Body of pancreas (tissue), 4 donors: ENCODE data around the gene PNLDC1. TPM values are rescaled to one million over a fixed set of nuclear protein-coding genes. Genes with fewer than 3 reads are reported as not detected.

Experiments
- ATAC-seq: fragments of 150-250 bp; one replicate; pipeline ENCODE4 v1.9.1; 2016
- DNase-seq, 4 donors: peaks; one replicate each; pipeline ENCODE4 v3.0.0-alpha.2; 2019
- H3K27ac ChIP-seq, 4 donors: fragments of 200-600 bp; sonication (generic); 1 replicate in 3 of 4; 2 replicates in 1 of 4; pipeline versions ENCODE4 v1.5.1 to v1.6.1; 2016 to 2019; ENCODE audit warnings: mild to moderate bottlenecking in 1 of 4, mixed read lengths in 1 of 4, moderate library complexity in 1 of 4
- H3K27me3 ChIP-seq, 2 donors: fragments of 200-600 bp; sonication (generic); one replicate each; pipeline ENCODE4 v1.6.0; 2016; ENCODE audit warnings: mild to moderate bottlenecking in 1 of 2
- H3K36me3 ChIP-seq, 2 donors: fragments of 200-600 bp; sonication (generic); replicated peaks in 1 of 2; 2 replicates each; pipeline ENCODE4 v1.5.1; 2016; ENCODE audit warnings: low read depth in 2 of 2; ENCODE audit not compliant: insufficient read depth in 1 of 2
- H3K4me1 ChIP-seq: fragments of 200-600 bp; sonication (generic); one replicate; pipeline ENCODE4 v1.6.0; 2016
- H3K4me3 ChIP-seq, 2 donors: fragments of 200-600 bp; sonication (generic); 1 replicate in 1 of 2; 2 replicates in 1 of 2; pipeline ENCODE4 v1.5.1; 2016 to 2019
- H3K9me3 ChIP-seq, 3 donors: fragments of 200-600 bp; sonication (generic); 1 replicate in 2 of 3; 2 replicates in 1 of 3; pipeline ENCODE4 v1.5.1; 2016
- POLR2A ChIP-seq, 3 donors: fragments of 450-650 bp; IDR thresholded peaks; one replicate each; pipeline ENCODE4 v1.6.1; 2016; ENCODE audit warnings: antibody characterized with exemption in 3 of 3, mild to moderate bottlenecking in 2 of 3
- WGBS, 2 donors: methylation state at CpG; one replicate each; pipeline ENCODE4 v1.1.5; 2017; 5-methylcytosine and 5-hydroxymethylcytosine counted together
- intact Hi-C: fragments of 100-400 bp; cut with DNase I; formaldehyde crosslinking; loops from one replicate; pipeline ENCODE4 v1.15.1; 2023
- total RNA-seq, 2 donors: library from RNA; depleted of rRNA; stranded (reverse); fragments of >200 nt; gene quantifications; one replicate each; pipeline ENCODE4 v1.1.0, GENCODE V29; 2016
- TF ChIP-seq, protein P1 (sequence below), 7 experiments: fragments of 450-650 bp in 4 of 7; fragments of 200-600 bp in 3 of 7; sonication (generic) in 3 of 7; IDR thresholded peaks; one replicate each; pipeline ENCODE4 v1.5.1; 2016 to 2019; ENCODE audit warnings: antibody characterized with exemption in 7 of 7

PNLDC1 gene
- total RNA-seq, 2 donors from 2014 or later, result 0.52 TPM; not detected in 1

DNA sequence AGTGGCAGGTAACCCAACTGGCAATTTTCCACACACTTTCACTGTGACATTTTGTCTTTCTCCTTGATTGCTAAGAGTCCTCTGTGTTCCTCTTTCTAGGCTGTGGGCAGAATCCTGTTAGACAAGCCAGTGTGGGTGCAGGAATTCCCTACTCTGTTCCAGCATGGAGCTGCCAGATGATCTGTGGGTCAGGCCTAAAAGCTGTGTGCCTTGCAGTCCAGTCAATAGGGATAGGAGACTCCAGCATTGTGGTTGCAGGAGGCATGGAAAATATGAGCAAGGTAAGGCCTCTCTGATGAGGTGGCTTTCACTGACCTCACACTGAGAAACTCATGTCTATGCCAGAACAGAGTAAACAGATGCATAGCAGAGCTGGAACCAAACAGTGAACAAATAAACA lies 33.2 kb upstream of the PNLDC1 start:
- Histone ChIP-seq H3K27me3 (no peaks in the 10 kb centered on the region), H3K4me1 (peaks cover 9% of the 10 kb centered on the region), H3K4me3 (no peak overlapping the region), H3K36me3 (peaks cover 0 to 5% of the 10 kb centered on the region in 2 donors), H3K9me3 (no peaks in the 10 kb centered on the region), H3K27ac (no peak overlapping the region)
- no peak for TF ChIP-seq POLR2A (IDR thresholded peaks at IDR 0.05)
- TF ChIP-seq, protein P1, sequence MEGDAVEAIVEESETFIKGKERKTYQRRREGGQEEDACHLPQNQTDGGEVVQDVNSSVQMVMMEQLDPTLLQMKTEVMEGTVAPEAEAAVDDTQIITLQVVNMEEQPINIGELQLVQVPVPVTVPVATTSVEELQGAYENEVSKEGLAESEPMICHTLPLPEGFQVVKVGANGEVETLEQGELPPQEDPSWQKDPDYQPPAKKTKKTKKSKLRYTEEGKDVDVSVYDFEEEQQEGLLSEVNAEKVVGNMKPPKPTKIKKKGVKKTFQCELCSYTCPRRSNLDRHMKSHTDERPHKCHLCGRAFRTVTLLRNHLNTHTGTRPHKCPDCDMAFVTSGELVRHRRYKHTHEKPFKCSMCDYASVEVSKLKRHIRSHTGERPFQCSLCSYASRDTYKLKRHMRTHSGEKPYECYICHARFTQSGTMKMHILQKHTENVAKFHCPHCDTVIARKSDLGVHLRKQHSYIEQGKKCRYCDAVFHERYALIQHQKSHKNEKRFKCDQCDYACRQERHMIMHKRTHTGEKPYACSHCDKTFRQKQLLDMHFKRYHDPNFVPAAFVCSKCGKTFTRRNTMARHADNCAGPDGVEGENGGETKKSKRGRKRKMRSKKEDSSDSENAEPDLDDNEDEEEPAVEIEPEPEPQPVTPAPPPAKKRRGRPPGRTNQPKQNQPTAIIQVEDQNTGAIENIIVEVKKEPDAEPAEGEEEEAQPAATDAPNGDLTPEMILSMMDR (IDR thresholded peaks at IDR 0.05), result no peak
- DNase-seq, result no peak
- intact Hi-C loops, result no loop called here
- ATAC-seq, result no peak

DNA sequence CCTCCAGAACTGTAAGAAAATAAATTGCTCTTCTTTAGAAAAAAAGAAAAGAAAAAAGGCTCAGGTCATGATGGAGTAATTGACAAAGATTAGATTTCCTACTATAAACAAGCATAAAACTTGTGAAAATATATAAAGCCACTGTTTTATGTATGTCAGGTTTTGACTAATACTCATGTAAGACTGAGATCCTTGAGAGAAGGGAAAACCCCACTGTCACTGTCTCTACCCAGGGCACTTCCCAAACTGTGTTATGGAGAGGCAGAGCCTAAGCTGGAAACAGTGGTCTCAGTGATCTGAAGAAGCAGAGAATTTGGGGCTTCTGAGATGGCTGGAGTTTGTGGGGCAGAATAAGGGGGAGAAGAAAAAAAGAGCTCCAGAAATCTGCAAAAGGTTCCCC lies 30.6 kb upstream of the PNLDC1 start:
- DNase-seq (no peak), ATAC-seq (no peak)
- Histone ChIP-seq H3K4me3 (no peak overlapping the region), H3K27ac (no peak overlapping the region), H3K9me3 (no peaks in the 10 kb centered on the region), H3K4me1 (no peaks in the 10 kb centered on the region), H3K36me3 (peaks cover 0 to 5% of the 10 kb centered on the region in 2 donors), H3K27me3 (no peaks in the 10 kb centered on the region)
- intact Hi-C loops, result no loop called here
- TF ChIP-seq POLR2A (IDR thresholded peaks at IDR 0.05), result no peak
- TF ChIP-seq, protein P1 (IDR thresholded peaks at IDR 0.05), result no peak

DNA sequence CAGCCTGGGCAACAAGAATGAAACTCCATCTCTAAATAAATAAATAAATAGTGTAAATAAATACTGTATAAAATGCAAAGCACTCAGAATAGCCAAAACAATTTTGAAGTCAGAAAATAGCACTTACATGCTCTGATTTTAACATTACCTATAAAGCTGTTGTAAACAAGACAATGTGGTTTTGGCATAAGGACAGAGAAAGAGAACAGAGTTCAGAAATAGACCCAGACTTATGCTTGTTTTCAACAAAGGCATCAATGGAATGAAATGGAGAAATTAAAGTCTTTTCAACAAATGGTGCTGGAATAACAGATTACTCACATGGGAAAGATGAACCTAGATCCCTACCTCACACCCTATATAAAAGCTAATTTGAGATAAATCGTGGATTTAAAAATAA lies 27.9 kb upstream of the PNLDC1 start:
- Histone ChIP-seq H3K4me1 (no peaks in the 10 kb centered on the region), H3K27me3 (no peaks in the 10 kb centered on the region), H3K36me3 (peaks cover 0 to 5% of the 10 kb centered on the region in 2 donors), H3K4me3 (no peak overlapping the region), H3K27ac (no peak overlapping the region), H3K9me3 (no peaks in the 10 kb centered on the region)
- intact Hi-C loops, result no loop called here
- 0% methylated on average over 1 of the region's 1 CpG for WGBS, 2 donors
- no peak for TF ChIP-seq POLR2A (IDR thresholded peaks at IDR 0.05)
- TF ChIP-seq, protein P1 (IDR thresholded peaks at IDR 0.05), result no peak
- DNase-seq (no peak), ATAC-seq (no peak)

DNA sequence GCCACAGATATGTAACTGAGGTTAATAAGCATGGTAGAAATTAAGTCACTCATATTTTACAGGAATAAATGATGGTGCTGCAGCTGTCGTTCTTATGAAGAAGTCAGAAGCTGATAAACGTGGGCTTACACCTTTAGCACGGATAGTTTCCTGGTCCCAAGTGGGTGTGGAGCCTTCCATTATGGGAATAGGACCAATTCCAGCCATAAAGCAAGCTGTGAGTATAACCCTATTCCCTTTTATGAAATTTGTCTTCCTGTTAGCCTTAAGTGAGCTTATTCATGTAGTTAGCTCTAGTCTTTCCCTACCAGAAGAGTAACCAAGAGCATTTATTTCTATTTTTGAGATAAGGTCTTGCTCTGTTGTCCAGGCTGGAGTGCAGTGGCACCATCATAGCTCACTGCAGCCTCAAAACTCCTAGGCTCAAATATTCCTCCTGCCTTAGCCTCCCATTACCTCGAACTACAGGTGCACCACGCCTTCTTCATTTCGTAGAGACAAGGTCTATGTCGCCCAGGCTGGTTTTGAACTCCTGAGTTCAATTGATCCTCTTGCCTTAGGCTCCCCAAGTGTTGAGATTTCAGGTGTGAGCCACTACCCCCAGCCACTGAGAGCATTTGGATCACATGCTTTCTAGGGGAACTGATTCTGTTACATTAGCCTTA lies 22.7 kb upstream of the PNLDC1 start:
- intact Hi-C loops, result no loop called here

More for the DNA sequence above, 22.7 kb upstream of the PNLDC1 start:
- no peaks in the 10 kb centered on the region for H3K4me1 ChIP-seq
- no peak for ATAC-seq
- H3K9me3 ChIP-seq, result no peaks in the 10 kb centered on the region
- DNase-seq, result no peak
- H3K27me3 ChIP-seq, result no peaks in the 10 kb centered on the region
- H3K27ac ChIP-seq, result no peak overlapping the region
- TF ChIP-seq POLR2A (IDR thresholded peaks at IDR 0.05), result no peak
- TF ChIP-seq, protein P1 (IDR thresholded peaks at IDR 0.05), result no peak
- H3K36me3 ChIP-seq, result peaks cover 0 to 31% of the 10 kb centered on the region in 2 donors
- 73 to 78% methylated on average over 7 of the region's 7 CpGs for WGBS, 2 donors
- H3K4me3 ChIP-seq, result no peak overlapping the region
